NCI-H146 treated with DMSO at 0.1 percent for 48 hours (cell line): ENCODE data around the gene EXOC6B.

Source experiments
- DNase-seq: peaks from one replicate; lab custom pipeline; 2025; ENCODE audit not compliant: unreplicated experiment; lab: John Stamatoyannopoulos, UW

EXOC6B gene

GRCh38 chr2:72388263-72388662 is 437.6 kb downstream of the EXOC6B start:
- no peak for DNase-seq

GRCh38 chr2:72386288-72386687 is 439.5 kb downstream of the EXOC6B start:
- no peak for DNase-seq

- DNase-seq: peak; percentile 70
Measured at GRCh38 chr2:72378753-72379348, 447.0 kb downstream of the EXOC6B start.

GRCh38 chr2:72367530-72368225 is 458.2 kb downstream of the EXOC6B start:
- DNase-seq: no peak

- DNase-seq: no peak
Measured at GRCh38 chr2:72363406-72363805, 462.4 kb downstream of the EXOC6B start.

GRCh38 chr2:72362733-72363132 is 463.1 kb downstream of the EXOC6B start:
- no peak for DNase-seq

GRCh38 chr2:72361521-72361920 is 464.3 kb downstream of the EXOC6B start:
- no peak for DNase-seq

GRCh38 chr2:72361042-72361441 is 464.8 kb downstream of the EXOC6B start:
- DNase-seq: no peak

- DNase-seq: no peak
Measured at GRCh38 chr2:72350852-72351251, 475.0 kb downstream of the EXOC6B start.

GRCh38 chr2:72349016-72349415 is 476.8 kb downstream of the EXOC6B start:
- DNase-seq: no peak

GRCh38 chr2:72347081-72347480 is 478.8 kb downstream of the EXOC6B start:
- DNase-seq: no peak

- no peak for DNase-seq
Measured at GRCh38 chr2:72341639-72342038, 484.2 kb downstream of the EXOC6B start.

- no peak for DNase-seq
Measured at GRCh38 chr2:72340665-72341064, 485.2 kb downstream of the EXOC6B start.

GRCh38 chr2:72338076-72338475 is 487.8 kb downstream of the EXOC6B start:
- no peak for DNase-seq

- DNase-seq: no peak
Measured at GRCh38 chr2:72332720-72333119, 493.1 kb downstream of the EXOC6B start.

GRCh38 chr2:72330652-72331051 is 495.2 kb downstream of the EXOC6B start:
- DNase-seq: no peak

GRCh38 chr2:72326759-72327158 is 499.1 kb downstream of the EXOC6B start:
- DNase-seq: no peak

- no peak for DNase-seq
Measured at GRCh38 chr2:72325592-72326422, 500.0 kb downstream of the EXOC6B start.

- no peak for DNase-seq
Measured at GRCh38 chr2:72316774-72317173, 509.1 kb downstream of the EXOC6B start.

GRCh38 chr2:72300147-72300684 is 525.6 kb downstream of the EXOC6B start:
- no peak for DNase-seq

- DNase-seq: no peak
Measured at GRCh38 chr2:72293620-72294019, 532.2 kb downstream of the EXOC6B start.

- DNase-seq: no peak
Measured at GRCh38 chr2:72292433-72292832, 533.4 kb downstream of the EXOC6B start.
